GM21390 (cell line): ENCODE results near the gene CAD.

ENCODE experiments used
- ATAC-seq: cut with Tn5 transposase; IDR thresholded peaks from one replicate; pipeline ENCODE4 v1.9.1; 2021; ENCODE audit not compliant: unreplicated experiment

Gene CAD

DNA sequence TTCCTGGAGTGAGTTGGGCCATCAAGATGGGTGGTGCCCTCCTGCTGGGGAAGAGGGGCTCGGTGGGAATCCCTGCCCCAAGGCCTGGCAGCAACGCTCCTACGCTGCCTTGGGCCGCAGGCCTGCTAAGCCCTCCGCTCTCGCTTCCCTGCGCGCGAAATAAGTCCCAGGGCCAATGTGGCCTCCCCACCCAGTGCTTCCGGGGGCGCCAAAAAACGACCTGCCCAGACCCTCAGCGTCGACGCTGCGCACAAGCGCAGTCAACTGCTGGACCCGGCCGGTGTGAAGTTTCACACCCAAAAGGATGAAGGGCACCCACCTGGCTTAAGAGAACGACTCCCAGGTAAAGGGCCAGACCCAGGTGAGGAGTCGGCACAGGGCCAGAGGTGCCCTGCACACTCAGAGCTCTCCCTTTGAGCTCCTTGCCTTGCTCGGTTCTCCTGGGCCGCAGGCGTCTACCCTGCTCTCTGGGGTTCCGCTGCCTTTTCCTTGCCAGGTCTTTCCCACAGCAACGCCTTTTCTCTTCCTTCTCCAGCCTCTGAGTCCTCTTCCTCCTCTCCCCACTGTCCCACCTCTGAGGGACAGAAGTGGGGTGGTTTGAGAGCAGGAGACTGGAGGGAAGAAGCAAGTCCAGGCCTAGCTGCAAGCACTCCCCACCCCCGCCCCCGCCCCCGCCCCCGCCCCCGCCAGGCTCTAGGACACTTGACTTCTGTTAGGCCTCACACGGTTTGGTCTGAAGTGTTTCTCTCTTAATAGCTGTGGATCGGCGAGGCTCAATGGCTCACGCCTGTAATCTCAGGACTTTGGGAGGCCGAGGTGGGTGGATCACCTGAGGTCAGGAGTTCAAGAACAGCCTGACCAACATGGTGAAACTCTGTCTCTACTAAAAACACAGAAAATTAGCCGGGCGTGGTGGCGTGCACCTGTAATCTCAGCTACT, 58.3 kb downstream of the CAD start, which contains the start of gene DNAJC5G:
Gene DNAJC5G (plus strand): TSS at position 223 of the 940 bp plus-strand sequence. CDS start 1,296 bp downstream, outside the sequence.
- no peak for ATAC-seq

- ATAC-seq = no peak
Observed at GRCh38 chr2:27278010-27278409, 60.8 kb downstream of the CAD start.

GRCh38 chr2:27280826-27281225, 63.7 kb downstream of the CAD start:
- no peak for ATAC-seq

DNA sequence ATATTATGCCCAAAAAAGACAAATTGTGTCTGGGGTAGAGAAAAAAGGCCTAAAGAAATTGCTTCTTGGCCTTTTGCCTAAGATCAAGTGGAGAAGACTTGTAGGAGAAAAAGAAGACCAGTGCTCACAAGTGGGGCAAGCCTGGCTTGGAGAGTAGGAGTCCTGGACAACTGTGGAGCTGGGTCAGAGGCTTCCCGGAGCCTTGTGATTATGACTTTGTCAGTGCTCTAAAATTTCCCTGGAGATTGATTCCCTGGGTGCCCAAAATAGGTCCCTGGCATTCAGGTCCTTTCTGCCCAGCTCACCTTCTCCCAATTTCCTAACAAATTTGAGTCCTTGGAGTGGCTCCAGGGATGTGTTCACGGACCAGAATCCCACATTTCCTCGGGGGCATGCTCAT, 64.3 kb downstream of the CAD start:
- no peak for ATAC-seq

- no peak for ATAC-seq
Observed at GRCh38 chr2:27281855-27282559, 64.8 kb downstream of the CAD start, which contains the start of gene TRIM54. Gene TRIM54 (plus strand): TSS chr2:27282429. CDS start chr2:27282732, 303 bp downstream.

DNA sequence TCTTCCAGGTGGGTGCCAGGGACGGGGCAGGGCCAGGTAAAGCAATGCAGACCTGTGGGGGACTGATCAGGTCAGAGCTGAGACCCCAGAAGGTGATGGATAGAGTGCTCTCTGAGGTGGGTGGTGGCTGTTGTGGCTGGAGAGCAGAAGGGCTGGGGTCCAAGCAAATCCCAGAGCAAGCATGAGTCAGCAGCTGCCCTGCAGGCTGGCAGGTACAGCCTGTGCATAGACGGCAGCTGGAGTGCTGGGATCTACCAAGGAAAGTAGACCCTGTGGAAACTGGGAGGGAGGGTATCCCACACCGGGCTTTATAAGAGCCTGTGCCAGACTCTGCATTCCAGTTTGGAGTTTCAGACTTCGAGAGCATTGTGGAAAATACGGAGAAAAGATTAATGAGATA, 65.7 kb downstream of the CAD start:
- ATAC-seq = no peak

DNA sequence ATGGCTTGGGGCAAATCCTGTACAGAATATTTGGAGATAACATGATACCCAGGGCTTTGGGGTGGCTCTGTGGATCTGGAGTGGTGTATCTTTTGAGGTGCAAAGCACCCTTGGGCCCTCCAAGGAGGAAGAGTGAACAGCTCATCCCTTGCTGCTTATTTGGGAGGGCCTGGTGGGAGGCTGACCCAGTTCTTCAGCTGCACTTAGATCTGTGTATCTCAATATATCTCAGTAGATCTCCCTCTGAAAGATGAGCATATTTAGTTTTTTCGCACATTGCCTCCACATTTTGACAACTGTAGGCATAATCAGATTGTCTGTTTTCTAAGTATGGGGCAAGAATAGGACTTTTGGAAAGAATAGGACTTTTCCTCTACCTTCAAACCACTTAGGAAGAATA, 67.8 kb downstream of the CAD start:
- no peak for ATAC-seq

DNA sequence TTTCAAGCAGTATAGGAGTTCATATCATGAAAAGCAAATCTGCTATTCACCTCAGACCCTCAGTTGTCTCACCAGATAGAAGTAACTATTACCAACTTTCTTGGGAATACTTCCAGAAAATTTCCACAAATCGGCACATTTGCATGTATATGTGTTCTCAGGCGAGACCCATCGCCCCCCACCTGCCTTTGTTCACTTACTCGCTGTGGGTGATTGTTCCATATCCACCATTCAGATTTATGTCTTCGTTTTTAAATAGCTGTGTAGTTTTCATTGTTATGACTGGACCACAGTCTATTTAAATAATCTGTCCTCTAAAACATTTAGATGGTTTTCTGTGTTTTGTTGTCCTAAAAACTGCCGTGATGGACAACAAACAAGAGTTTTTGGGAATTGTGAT, 68.3 kb downstream of the CAD start:
- ATAC-seq = no peak

GRCh38 chr2:27288610-27289009, 71.4 kb downstream of the CAD start:
- no peak for ATAC-seq

- ATAC-seq = no peak
Observed at GRCh38 chr2:27290549-27290948, 73.4 kb downstream of the CAD start.

DNA sequence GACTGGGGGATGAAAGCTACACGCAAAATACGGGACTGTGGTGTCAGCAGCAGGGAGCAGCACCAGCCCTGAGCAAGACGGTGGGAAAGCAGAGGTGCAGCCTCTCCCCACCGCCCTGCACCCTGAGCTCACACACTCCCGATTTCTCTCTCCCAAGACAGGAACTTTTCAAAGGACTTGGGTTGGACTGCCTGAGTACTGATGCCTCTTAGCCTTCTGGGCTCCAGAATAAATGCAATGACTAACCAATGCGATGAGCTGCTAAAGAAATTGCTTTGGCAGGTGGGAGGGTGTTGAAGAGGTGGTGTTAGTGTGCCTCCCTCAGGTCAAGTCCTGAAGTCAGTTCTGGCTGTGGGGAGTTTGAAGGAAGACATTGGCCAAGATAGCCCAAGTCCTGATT, 74.7 kb downstream of the CAD start:
- no peak for ATAC-seq
